Parathyroid adenoma (tissue), 2 donors: Measurements from ENCODE around the gene AGBL1.

Experiments
- H2AFZ ChIP-seq: fragments of 300-600 bp; sonication (generic); one replicate; pipeline ENCODE4 v1.7.0; 2017; ENCODE audit warnings: antibody characterized with exemption, mild to moderate bottlenecking
- H3K27ac ChIP-seq: fragments of 300-600 bp; sonication (generic); one replicate; pipeline ENCODE4 v1.7.0; 2017
- H3K27me3 ChIP-seq: fragments of 300-600 bp; sonication (generic); one replicate; pipeline ENCODE4 v1.7.0; 2017; ENCODE audit warnings: low read length; ENCODE audit not compliant: control insufficient read depth, insufficient read depth
- H3K36me3 ChIP-seq: fragments of 300-600 bp; sonication (generic); one replicate; pipeline ENCODE4 v1.7.0; 2017; ENCODE audit warnings: low read length; ENCODE audit not compliant: control insufficient read depth, insufficient read depth
- H3K4me1 ChIP-seq: fragments of 300-600 bp; sonication (generic); one replicate; pipeline ENCODE4 v1.7.0; 2017; ENCODE audit warnings: control low read depth
- H3K4me2 ChIP-seq: fragments of 300-600 bp; sonication (generic); one replicate; pipeline ENCODE4 v1.7.0; 2017; ENCODE audit warnings: low read length
- H3K4me3 ChIP-seq: fragments of 300-600 bp; sonication (generic); one replicate; pipeline ENCODE4 v1.7.0; 2017; ENCODE audit warnings: low read depth, low read length
- H3K79me2 ChIP-seq: fragments of 300-600 bp; sonication (generic); one replicate; pipeline ENCODE4 v1.7.0; 2017; ENCODE audit warnings: control low read depth
- H3K9ac ChIP-seq: fragments of 300-600 bp; sonication (generic); one replicate; pipeline ENCODE4 v1.7.0; 2017; ENCODE audit warnings: mild to moderate bottlenecking
- H3K9me3 ChIP-seq: fragments of 300-600 bp; sonication (generic); one replicate; pipeline ENCODE4 v1.7.0; 2017; ENCODE audit warnings: low read length; ENCODE audit not compliant: control insufficient read depth
- CTCF ChIP-seq: fragments of 300-600 bp; sonication (generic); IDR thresholded peaks from one replicate; pipeline ENCODE4 v1.7.0; 2017; ENCODE audit warnings: antibody characterized with exemption, mild to moderate bottlenecking
- donor health status: primary hyperparathyroidism.

AGBL1 gene

GRCh38 chr15:86403914-86404583, 324.4 kb downstream of the AGBL1 start:
- no peak for TF ChIP-seq CTCF
- H3K4me1 ChIP-seq, result no peaks in the 10 kb centered on the region
- H3K27me3 ChIP-seq, result no peaks in the 10 kb centered on the region
- H3K4me3 ChIP-seq, result no peak overlapping the region
- no peak overlapping the region for H2AFZ ChIP-seq
- no peaks in the 10 kb centered on the region for H3K36me3 ChIP-seq
- H3K79me2 ChIP-seq, result no peaks in the 10 kb centered on the region
- H3K4me2 ChIP-seq, result no peak overlapping the region
- H3K27ac ChIP-seq, result no peak overlapping the region
- H3K9ac ChIP-seq, result no peak overlapping the region
- no peaks in the 10 kb centered on the region for H3K9me3 ChIP-seq

GRCh38 chr15:86408261-86408660, 328.6 kb downstream of the AGBL1 start:
- H3K9ac ChIP-seq, result no peak overlapping the region
- no peaks in the 10 kb centered on the region for H3K4me1 ChIP-seq
- H3K27me3 ChIP-seq, result no peaks in the 10 kb centered on the region
- H3K36me3 ChIP-seq, result no peaks in the 10 kb centered on the region
- no peak for TF ChIP-seq CTCF
- H3K4me2 ChIP-seq, result no peak overlapping the region
- no peaks in the 10 kb centered on the region for H3K79me2 ChIP-seq
- H3K9me3 ChIP-seq, result no peaks in the 10 kb centered on the region
- H2AFZ ChIP-seq, result no peak overlapping the region
- H3K4me3 ChIP-seq, result no peak overlapping the region
- no peak overlapping the region for H3K27ac ChIP-seq

GRCh38 chr15:86411916-86412315, 332.2 kb downstream of the AGBL1 start:
- Histone ChIP-seq H2AFZ (no peak overlapping the region), H3K9ac (no peak overlapping the region), H3K4me3 (no peak overlapping the region), H3K9me3 (no peaks in the 10 kb centered on the region), H3K79me2 (no peaks in the 10 kb centered on the region), H3K4me2 (no peak overlapping the region), H3K36me3 (no peaks in the 10 kb centered on the region), H3K27me3 (no peaks in the 10 kb centered on the region), H3K27ac (no peak overlapping the region), H3K4me1 (no peaks in the 10 kb centered on the region)
- no peak for TF ChIP-seq CTCF

- H2AFZ ChIP-seq, result no peak overlapping the region
- H3K27me3 ChIP-seq, result no peaks in the 10 kb centered on the region
- H3K36me3 ChIP-seq, result no peaks in the 10 kb centered on the region
- H3K9ac ChIP-seq, result no peak overlapping the region
- no peak for TF ChIP-seq CTCF
- H3K4me3 ChIP-seq, result no peak overlapping the region
- no peaks in the 10 kb centered on the region for H3K79me2 ChIP-seq
- no peaks in the 10 kb centered on the region for H3K9me3 ChIP-seq
- H3K4me1 ChIP-seq, result no peaks in the 10 kb centered on the region
- H3K4me2 ChIP-seq, result no peak overlapping the region
- no peak overlapping the region for H3K27ac ChIP-seq
These were observed 333.5 kb downstream of the AGBL1 start for GRCh38 chr15:86413191-86413590.

GRCh38 chr15:86425746-86426145, 346.1 kb downstream of the AGBL1 start:
- H3K9me3 ChIP-seq, result no peaks in the 10 kb centered on the region
- H2AFZ ChIP-seq, result no peak overlapping the region
- no peak overlapping the region for H3K9ac ChIP-seq
- no peaks in the 10 kb centered on the region for H3K36me3 ChIP-seq
- no peak for TF ChIP-seq CTCF
- no peaks in the 10 kb centered on the region for H3K4me1 ChIP-seq
- H3K4me2 ChIP-seq, result no peak overlapping the region
- H3K27ac ChIP-seq, result no peak overlapping the region
- H3K79me2 ChIP-seq, result no peaks in the 10 kb centered on the region
- H3K27me3 ChIP-seq, result no peaks in the 10 kb centered on the region
- no peak overlapping the region for H3K4me3 ChIP-seq
